Measurements from ENCODE around the gene PANK1.

- TF ChIP-seq, protein P1, sequence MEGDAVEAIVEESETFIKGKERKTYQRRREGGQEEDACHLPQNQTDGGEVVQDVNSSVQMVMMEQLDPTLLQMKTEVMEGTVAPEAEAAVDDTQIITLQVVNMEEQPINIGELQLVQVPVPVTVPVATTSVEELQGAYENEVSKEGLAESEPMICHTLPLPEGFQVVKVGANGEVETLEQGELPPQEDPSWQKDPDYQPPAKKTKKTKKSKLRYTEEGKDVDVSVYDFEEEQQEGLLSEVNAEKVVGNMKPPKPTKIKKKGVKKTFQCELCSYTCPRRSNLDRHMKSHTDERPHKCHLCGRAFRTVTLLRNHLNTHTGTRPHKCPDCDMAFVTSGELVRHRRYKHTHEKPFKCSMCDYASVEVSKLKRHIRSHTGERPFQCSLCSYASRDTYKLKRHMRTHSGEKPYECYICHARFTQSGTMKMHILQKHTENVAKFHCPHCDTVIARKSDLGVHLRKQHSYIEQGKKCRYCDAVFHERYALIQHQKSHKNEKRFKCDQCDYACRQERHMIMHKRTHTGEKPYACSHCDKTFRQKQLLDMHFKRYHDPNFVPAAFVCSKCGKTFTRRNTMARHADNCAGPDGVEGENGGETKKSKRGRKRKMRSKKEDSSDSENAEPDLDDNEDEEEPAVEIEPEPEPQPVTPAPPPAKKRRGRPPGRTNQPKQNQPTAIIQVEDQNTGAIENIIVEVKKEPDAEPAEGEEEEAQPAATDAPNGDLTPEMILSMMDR (IDR thresholded peaks at IDR 0.05) = no peak
- TF ChIP-seq POLR2AphosphoS5 (IDR thresholded peaks at IDR 0.05; ENCODE audit: low read depth, low read length) = no peak
Observed at GRCh38 chr10:89651205-89651915, 6.3 kb upstream of the PANK1 start.
